DMS79 treated with DMSO at 0.1 percent for 48 hours (cell line): ENCODE results near the gene NCAPH2.

Experiments used
- DNase-seq: peaks from one replicate; lab custom pipeline; 2025; lab: John Stamatoyannopoulos, UW

The NCAPH2 gene

GRCh38 chr22:50490531-50491308 lies 17.3 kb upstream of the NCAPH2 start:
- no peak for DNase-seq

GRCh38 chr22:50497093-50497492 lies 10.9 kb upstream of the NCAPH2 start:
- DNase-seq, result no peak

GRCh38 chr22:50498322-50498890 lies 9.6 kb upstream of the NCAPH2 start:
- DNase-seq, result peak; percentile 60

GRCh38 chr22:50500452-50500851 lies 7.6 kb upstream of the NCAPH2 start:
- DNase-seq, result no peak

- DNase-seq, result no peak
Measured at GRCh38 chr22:50502096-50502495, 5.9 kb upstream of the NCAPH2 start.

GRCh38 chr22:50502628-50503474 lies 5.2 kb upstream of the NCAPH2 start:
- no peak for DNase-seq

GRCh38 chr22:50503475-50504145 lies 4.4 kb upstream of the NCAPH2 start:
- no peak for DNase-seq

- no peak for DNase-seq
Measured at GRCh38 chr22:50504369-50505211, 3.4 kb upstream of the NCAPH2 start.

GRCh38 chr22:50505276-50505775 lies 2.7 kb upstream of the NCAPH2 start:
- DNase-seq, result no peak

- no peak for DNase-seq
Measured at GRCh38 chr22:50505776-50506610, 2.0 kb upstream of the NCAPH2 start.

- DNase-seq, result no peak
Measured at GRCh38 chr22:50506611-50507420, 1.2 kb upstream of the NCAPH2 start.

GRCh38 chr22:50507421-50507990 lies 518 bp upstream of the NCAPH2 start, which contains the start of gene LMF2:
Gene LMF2 (minus strand): TSS chr22:50507702. CDS start chr22:50507675, 27 bp downstream.
- peak; percentile 69 for DNase-seq

GRCh38 chr22:50508897-50509296 lies 873 bp downstream of the NCAPH2 start:
- no peak for DNase-seq

GRCh38 chr22:50513175-50513574 lies 5.2 kb downstream of the NCAPH2 start:
- DNase-seq, result no peak

GRCh38 chr22:50516068-50516467 lies 8.0 kb downstream of the NCAPH2 start:
- no peak for DNase-seq

GRCh38 chr22:50516891-50517290 lies 8.9 kb downstream of the NCAPH2 start:
- DNase-seq, result no peak

GRCh38 chr22:50517495-50518260 lies 9.7 kb downstream of the NCAPH2 start:
- DNase-seq, result no peak

- no peak for DNase-seq
Measured at GRCh38 chr22:50518606-50519005, 10.6 kb downstream of the NCAPH2 start.
